HepG2 (cell line): Measurements from ENCODE around the gene FAM118A. TPM values are rescaled to one million over a fixed set of nuclear protein-coding genes. Genes with fewer than 3 reads are reported as not detected.

Experiments
- ATAC-seq: fragments of 200-7000 bp; cut with Tn5 transposase; 3 replicates; pipeline ENCODE4 v1.9.1; 2020; ENCODE audit warnings: mild to moderate bottlenecking, moderate library complexity
- BruUV-seq: library from RNA; stranded (reverse); fragments of 400-500 nt; replicated peaks from 2 replicates; lab custom pipeline; 2021; lab: Mats Ljungman, UMichigan
- CTCF ChIA-PET: fragments of 300-600 bp; formaldehyde crosslinking; extraction: SDS; loops from one replicate; lab custom pipeline; 2021; ENCODE audit warnings: low total read pairs, inconsistent platforms, low intra/inter-chr PET ratio; lab: Yijun Ruan, JAX
- POLR2A ChIA-PET: fragments of 350-600 bp; sonication (Branson Sonifier 250); formaldehyde crosslinking; loops from one replicate; lab custom pipeline; 2020; ENCODE audit warnings: antibody characterized with exemption, inconsistent platforms; lab: Yijun Ruan, JAX
- DNase-seq: peaks from one replicate; pipeline ENCODE4 v3.0.0-alpha.2; 2015; ENCODE audit warnings: low spot score
- FAIRE-seq: peaks from 3 replicates; lab custom pipeline; 2011; peaks lifted over from hg19 to GRCh38; lab: Jason Lieb, UNC
- H2AFZ ChIP-seq: one replicate; pipeline ENCODE4 v1.6.1; 2011; ENCODE audit warnings: low read length, inconsistent platforms
- H3K27ac ChIP-seq: fragments of 300-600 bp; 3 replicates; pipeline ENCODE4 v1.8.0; 2011; ENCODE audit warnings: mixed run types, mild to moderate bottlenecking, mixed read lengths, low read length, inconsistent platforms; ENCODE audit not compliant: insufficient read depth; ENCODE audit errors: extremely low read length
- H3K27me3 ChIP-seq, 2 experiments: fragments of 200-600 bp in 1 of 2; 2 replicates in 1 of 2; 3 replicates in 1 of 2; pipeline versions ENCODE4 v1.6.0 to v1.8.0; 2011; ENCODE audit warnings: low read length in 2 of 2, mild to moderate bottlenecking in 2 of 2, moderate library complexity in 2 of 2, inconsistent platforms in 1 of 2; ENCODE audit not compliant: insufficient read depth in 2 of 2, control insufficient read depth in 1 of 2
- H3K36me3 ChIP-seq, 2 experiments: fragments of 200-600 bp in 1 of 2; replicated peaks in 1 of 2; 2 replicates in 1 of 2; 3 replicates in 1 of 2; pipeline versions ENCODE4 v1.5.1 to v1.8.0; 2011; ENCODE audit warnings: low read length in 2 of 2, inconsistent platforms in 1 of 2; ENCODE audit not compliant: insufficient read depth in 2 of 2, control insufficient read depth in 1 of 2
- H3K4me1 ChIP-seq: 2 replicates; pipeline ENCODE4 v1.5.1; 2012; ENCODE audit warnings: low read length, inconsistent platforms; ENCODE audit not compliant: insufficient read depth
- H3K4me2 ChIP-seq: 2 replicates; pipeline ENCODE4 v1.6.0; 2011; ENCODE audit warnings: low read depth, low read length, inconsistent platforms
- H3K4me3 ChIP-seq, 3 experiments: fragments of 200-600 bp in 1 of 3; sonication (generic), shearing (Covaris generic) in 1 of 3; replicated peaks in 1 of 3; 2 replicates each; pipeline ENCODE4 v1.5.1; 2011 to 2016; ENCODE audit warnings: low read length in 3 of 3, inconsistent platforms in 2 of 3, low read depth in 2 of 3, mild to moderate bottlenecking in 2 of 3, control low read depth in 1 of 3, mixed read lengths in 1 of 3; ENCODE audit not compliant: insufficient read depth in 1 of 3
- H3K79me2 ChIP-seq: one replicate; pipeline ENCODE4 v1.6.1; 2011; ENCODE audit warnings: low read length, inconsistent platforms; ENCODE audit not compliant: insufficient read depth
- H3K9ac ChIP-seq: 2 replicates; pipeline ENCODE4 v1.6.0; 2011; ENCODE audit warnings: mild to moderate bottlenecking, low read depth, low read length, inconsistent platforms; ENCODE audit not compliant: insufficient read depth
- H3K9me3 ChIP-seq: 2 replicates; pipeline ENCODE4 v1.5.1; 2012; ENCODE audit warnings: mild to moderate bottlenecking, low read length
- H4K20me1 ChIP-seq: 2 replicates; pipeline ENCODE4 v1.6.0; 2011; ENCODE audit warnings: inconsistent platforms, mild to moderate bottlenecking, low read length, moderate library complexity; ENCODE audit not compliant: insufficient read depth
- CTCF ChIP-seq: sonication (generic); formaldehyde crosslinking; IDR thresholded peaks from 2 replicates; pipeline ENCODE4 v1.5.0; 2020; ENCODE audit warnings: mild to moderate bottlenecking, missing genetic modification reagents, moderate library complexity
- ETV5 ChIP-seq: IDR thresholded peaks from 2 replicates; pipeline ENCODE4 v1.6.1; 2018; ENCODE audit warnings: missing biosample characterization, missing genetic modification reagents, inconsistent platforms, borderline replicate concordance
- HOXA3 ChIP-seq: sonication (generic); formaldehyde crosslinking; IDR thresholded peaks from 2 replicates; pipeline ENCODE4 v1.5.0; 2020; ENCODE audit warnings: missing genetic modification reagents
- KDM1A ChIP-seq: IDR thresholded peaks from 2 replicates; pipeline ENCODE4 v1.6.1; 2016; ENCODE audit warnings: missing compliant biosample characterization
- KDM2A ChIP-seq: sonication (generic); formaldehyde crosslinking; IDR thresholded peaks from 2 replicates; pipeline ENCODE4 v1.4.0; 2020; ENCODE audit warnings: low read depth, missing genetic modification reagents, borderline replicate concordance
- MXD3 ChIP-seq: IDR thresholded peaks from 2 replicates; pipeline ENCODE4 v1.6.1; 2016; ENCODE audit warnings: mild to moderate bottlenecking, missing biosample characterization, missing genetic modification reagents
- USF2 ChIP-seq, 2 experiments: sonication (generic) in 1 of 2; formaldehyde crosslinking in 1 of 2; IDR thresholded peaks; 2 replicates each; pipeline versions ENCODE4 v1.5.1 to v1.6.1; 2011 to 2020; ENCODE audit warnings: borderline replicate concordance in 1 of 2, low read depth in 1 of 2, low read length in 1 of 2, mild to moderate bottlenecking in 1 of 2, missing genetic modification reagents in 1 of 2, moderate library complexity in 1 of 2
- ZBTB26 ChIP-seq: IDR thresholded peaks from 2 replicates; pipeline ENCODE4 v1.6.1; 2016; ENCODE audit warnings: missing compliant biosample characterization, missing genetic modification reagents, borderline replicate concordance
- ZFP41 ChIP-seq: sonication (generic); formaldehyde crosslinking; IDR thresholded peaks from 2 replicates; pipeline ENCODE4 v1.4.0; 2020; ENCODE audit warnings: mild to moderate bottlenecking, missing genetic modification reagents, borderline replicate concordance
- ZNF121 ChIP-seq: sonication (generic); formaldehyde crosslinking; IDR thresholded peaks from 2 replicates; pipeline ENCODE4 v1.5.0; 2020; ENCODE audit warnings: mild to moderate bottlenecking, missing genetic modification reagents
- ZNF468 ChIP-seq: sonication (generic); formaldehyde crosslinking; IDR thresholded peaks from 2 replicates; pipeline ENCODE4 v1.8.0; 2022; ENCODE audit warnings: mild to moderate bottlenecking, moderate library complexity, missing genetic modification reagents
- ZZZ3 ChIP-seq: sonication (generic); formaldehyde crosslinking; IDR thresholded peaks from 2 replicates; pipeline ENCODE4 v1.4.0; 2020; ENCODE audit warnings: missing genetic modification reagents, mild to moderate bottlenecking, borderline replicate concordance
- WGBS: methylation state at CpG from one replicate; pipeline ENCODE4 v1.1.6; 2017; ENCODE audit warnings: low lambda C conversion rate; 5-methylcytosine and 5-hydroxymethylcytosine counted together
- in situ Hi-C: cut with HindIII; loops from 2 replicates; pipeline ENCODE4 v1.10.0; 2017; ENCODE audit warnings: low pct_unique_long_range_greater_than_20kb; ENCODE audit not compliant: extremely low pct_ligation_motif_present
- intact Hi-C: fragments of 100-400 bp; cut with micrococcal nuclease; formaldehyde crosslinking; loops from one replicate; pipeline ENCODE4 v1.10.0; 2022; ENCODE audit not compliant: unreplicated experiment
- polyA plus RNA-seq, 8 experiments: library from polyadenylated mRNA; depleted of rRNA in 3 of 8; stranded (reverse) in 7 of 8; unstranded in 1 of 8; fragments of >200 nt; fragmentation: Illumina TruSeq in 4 of 8; extraction: Trizol in 4 of 8; gene quantifications; 2 replicates each; pipeline versions ENCODE4 v1.2.1 to v1.2.3, GENCODE V29; 2011 to 2016; ENCODE audit warnings: low read depth in 4 of 8, missing spikeins in 1 of 8, mixed read lengths in 1 of 8; ENCODE audit not compliant: insufficient read depth in 1 of 8
- total RNA-seq, 5 experiments: library from RNA; depleted of rRNA; stranded (reverse); fragments of >200 nt; fragmentation: Illumina TruSeq; extraction: Trizol; gene quantifications; 2 replicates each; pipeline ENCODE4 v1.2.3, GENCODE V29; 2016; ENCODE audit warnings: low read depth in 1 of 5
- TF ChIP-seq, protein P1 (sequence below): sonication (generic); formaldehyde crosslinking; IDR thresholded peaks from 2 replicates; pipeline ENCODE4 v1.4.0; 2020; ENCODE audit warnings: missing genetic modification reagents

The FAM118A gene
- total and polyA plus RNA-seq, 2 of the 13 experiments (the other 11 are each of a cell fraction or from before 2014, with no cell fraction given), result 36.7 to 48.2 TPM

- H3K9me3 ChIP-seq, result no peaks in the 10 kb centered on the region
- peak overlapping the region; percentile 73 for H3K4me2 ChIP-seq
- 13% methylated on average over 15 of the region's 17 CpGs for WGBS
- in situ Hi-C loops, result loop anchor here (5.0 kb wide), 1 partner anchor 161 kb away; no protein-coding TSS in a partner anchor
- H3K79me2 ChIP-seq, result no peaks in the 10 kb centered on the region
- POLR2A ChIA-PET, result interaction anchor here (1.1 to 1.5 kb wide), 3 partner anchors 10 to 19 kb away, joined by 3 to 7 read pairs (median 6); no protein-coding TSS in a partner anchor
- no TSS peak for BruUV-seq
- H3K9ac ChIP-seq, result peak overlapping the region; percentile 42; the same call in 1 of the 2 replicates
- H3K27ac ChIP-seq, result no peak overlapping the region
- peak; percentile 75 for DNase-seq
- no peaks in the 10 kb centered on the region for H3K36me3 ChIP-seq
- peaks cover 7 to 18% of the 10 kb centered on the region in 2 experiments; a peak in 4 of 5 replicates for H3K27me3 ChIP-seq
- CTCF ChIA-PET, result interaction anchor here (0.5 to 1.5 kb wide), 2 partner anchors 160 to 162 kb away, joined by 3 to 8 read pairs; no protein-coding TSS in a partner anchor
- peaks cover 46% of the 10 kb centered on the region for H3K4me1 ChIP-seq
- no peaks in the 10 kb centered on the region for H4K20me1 ChIP-seq
- peak overlapping the region in 1 of 3 experiments; percentile 43; a peak in 2 of 6 replicates for H3K4me3 ChIP-seq
- peak overlapping the region; percentile 55 for H2AFZ ChIP-seq
- ATAC-seq, result peak; percentile 93
- FAIRE-seq, result peak; percentile 79
- intact Hi-C loops, result loop anchor here (2.0 to 10.0 kb wide), 5 partner anchors 17 to 291 kb away; no protein-coding TSS in a partner anchor
- TF ChIP-seq CTCF (CRISPR knock-in tag), result peak; percentile 98
- TF ChIP-seq KDM1A (CRISPR knock-in tag), result no peak; the same call in 1 of the 2 replicates
- TF ChIP-seq ETV5 (CRISPR knock-in tag), result peak; percentile 94
- TF ChIP-seq ZNF468, result no peak
- peak; percentile 78; the same call in 1 of the 2 replicates for TF ChIP-seq KDM2A
- peak; percentile 66 for TF ChIP-seq ZNF121 (CRISPR knock-in tag)
- peak; percentile 80; the same call in 1 of the 2 replicates for TF ChIP-seq ZBTB26 (CRISPR knock-in tag)
- TF ChIP-seq ZFP41 (CRISPR knock-in tag), result peak; percentile 59; the same call in 1 of the 2 replicates
- TF ChIP-seq ZZZ3 (CRISPR knock-in tag), result no peak
- TF ChIP-seq, protein P1, sequence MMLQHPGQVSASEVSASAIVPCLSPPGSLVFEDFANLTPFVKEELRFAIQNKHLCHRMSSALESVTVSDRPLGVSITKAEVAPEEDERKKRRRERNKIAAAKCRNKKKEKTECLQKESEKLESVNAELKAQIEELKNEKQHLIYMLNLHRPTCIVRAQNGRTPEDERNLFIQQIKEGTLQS, result 0 out of 2 replicates have a peak, but pooled peaks have one; percentile 18
- peak; percentile 72 for TF ChIP-seq HOXA3 (CRISPR knock-in tag)
- TF ChIP-seq USF2 (IDR thresholded peaks at IDR 0.05; ENCODE audit: low read depth, low read length), result peak; percentile 59
- peak; percentile 71; the same call in 1 of the 2 replicates for TF ChIP-seq USF2 (CRISPR knock-in tag; IDR thresholded peaks at IDR 0.05; ENCODE audit: borderline replicate concordance)
- TF ChIP-seq MXD3, result peak; percentile 93; the same call in 1 of the 2 replicates
Measured at GRCh38 chr22:45263463-45264269, 46.1 kb upstream of the FAM118A start.
